Left lobe of liver (tissue), 2 donors: Measurements from ENCODE around the gene FUT7. TPM values are rescaled to one million over a fixed set of nuclear protein-coding genes. Genes with fewer than 3 reads are reported as not detected.
"Not testable (repeated sequence)": the region's sequence is repeated elsewhere in the genome, so short reads cannot be mapped to it uniquely, and the experiment has no call there.

Source experiments
- ATAC-seq: fragments of 200-7000 bp; cut with Tn5 transposase; one replicate; pipeline ENCODE4 v1.9.1; 2020; ENCODE audit warnings: mild to moderate bottlenecking, moderate library complexity
- DNase-seq: peaks from one replicate; pipeline ENCODE4 v3.0.0-alpha.2; 2020; ENCODE audit warnings: low spot score
- total RNA-seq: library from RNA; stranded (reverse); gene quantifications from one replicate; pipeline ENCODE4 v1.2.1, GENCODE V29; 2021
- donor health status: DM: no; HTN: no; CAD: no; lungs with moderate emphysema.
- donor health status: DM: no; HTN: yes; CAD: no.

Gene FUT7
- total RNA-seq, 1 donor from 2014 or later = 0.08 TPM

- ATAC-seq = peak; percentile 9
- no peak for DNase-seq
Observed at GRCh38 chr9:137007108-137007815, 24.6 kb downstream of the FUT7 start.

GRCh38 chr9:137006116-137007003 is 25.5 kb downstream of the FUT7 start:
- DNase-seq = no peak
- ATAC-seq = peak; percentile 10

- ATAC-seq, DNase-seq: not testable (repeated sequence)
Observed at GRCh38 chr9:137004285-137004684, 27.6 kb downstream of the FUT7 start.

GRCh38 chr9:137002646-137003041 is 29.2 kb downstream of the FUT7 start:
- DNase-seq (no peak), ATAC-seq (no peak)

GRCh38 chr9:137001857-137002645 is 29.8 kb downstream of the FUT7 start:
- DNase-seq (no peak), ATAC-seq (peak; percentile 72)

- no peak for DNase-seq
- no peak for ATAC-seq
Observed at GRCh38 chr9:137000177-137000930, 31.5 kb downstream of the FUT7 start.

GRCh38 chr9:136997830-136998234 is 34.1 kb downstream of the FUT7 start:
- ATAC-seq (no peak), DNase-seq (no peak)

- DNase-seq = no peak
Observed at GRCh38 chr9:136997371-136997770, 34.5 kb downstream of the FUT7 start.

GRCh38 chr9:136996361-136997292 is 35.3 kb downstream of the FUT7 start, which contains the start of gene CLIC3:
TSS of gene CLIC3 (minus strand) at chr9:136996568. CDS start at chr9:136996543, 25 bp downstream.
- ATAC-seq = peak; percentile 31
- no peak for DNase-seq

More at GRCh38 chr9:136997371-136997770, 34.5 kb downstream of the FUT7 start:
- no peak for ATAC-seq

GRCh38 chr9:136995772-136996311 is 36.0 kb downstream of the FUT7 start:
- ATAC-seq (no peak), DNase-seq (no peak)

- DNase-seq (no peak), ATAC-seq (no peak)
Observed at GRCh38 chr9:136995362-136995761, 36.5 kb downstream of the FUT7 start.

- DNase-seq = no peak
Observed at GRCh38 chr9:136994888-136995230, 37.0 kb downstream of the FUT7 start.

GRCh38 chr9:136994180-136994887 is 37.6 kb downstream of the FUT7 start:
- DNase-seq (no peak), ATAC-seq (no peak)

More at GRCh38 chr9:136994888-136995230, 37.0 kb downstream of the FUT7 start:
- ATAC-seq = no peak

GRCh38 chr9:136992819-136993369 is 39.0 kb downstream of the FUT7 start:
- DNase-seq = no peak
- no peak for ATAC-seq

GRCh38 chr9:136991993-136992818 is 39.7 kb downstream of the FUT7 start, which contains the start of gene PAXX:
TSS of gene PAXX (plus strand) at chr9:136992422. CDS start at chr9:136992444, 22 bp downstream.
- peak; percentile 93 for DNase-seq
- ATAC-seq = peak; percentile 93

GRCh38 chr9:136990242-136990911 is 41.5 kb downstream of the FUT7 start:
- no peak for ATAC-seq
- DNase-seq = no peak
